ENCODE measurements around the gene ELK1.

ELK1 gene

GRCh38 chrX:47614618-47615017 is 35.7 kb downstream of the ELK1 start:
- no peak for DNase-seq (ENCODE audit: extremely low read depth, insufficient read length)
- TF ChIP-seq CTCF (IDR thresholded peaks at IDR 0.05; ENCODE audit: insufficient read depth, low read length, poor library complexity, severe bottlenecking): no peak
- Histone ChIP-seq H3K27me3 (replicated peaks; ENCODE audit: control insufficient read depth, insufficient read depth, low read length) (no peaks in the 10 kb centered on the region), H3K4me3 (replicated peaks; ENCODE audit: low read depth, low read length) (no peak overlapping the region), H3K36me3 (ENCODE audit: control insufficient read depth, insufficient read depth, low read length) (no peaks in the 10 kb centered on the region)

GRCh38 chrX:47613082-47613481 is 37.3 kb downstream of the ELK1 start:
- no peak overlapping the region for H3K4me3 ChIP-seq (replicated peaks; ENCODE audit: low read depth, low read length)
- no peak for TF ChIP-seq CTCF (IDR thresholded peaks at IDR 0.05; ENCODE audit: insufficient read depth, low read length, poor library complexity, severe bottlenecking)
- no peaks in the 10 kb centered on the region for H3K27me3 ChIP-seq (replicated peaks; ENCODE audit: control insufficient read depth, insufficient read depth, low read length)
- DNase-seq (ENCODE audit: extremely low read depth, insufficient read length): no peak
- no peaks in the 10 kb centered on the region for H3K36me3 ChIP-seq (ENCODE audit: control insufficient read depth, insufficient read depth, low read length)

GRCh38 chrX:47612418-47612817 is 37.9 kb downstream of the ELK1 start:
- no peak overlapping the region for H3K4me3 ChIP-seq (replicated peaks; ENCODE audit: low read depth, low read length)
- no peaks in the 10 kb centered on the region for H3K36me3 ChIP-seq (ENCODE audit: control insufficient read depth, insufficient read depth, low read length)
- no peak for DNase-seq (ENCODE audit: extremely low read depth, insufficient read length)
- H3K27me3 ChIP-seq (replicated peaks; ENCODE audit: control insufficient read depth, insufficient read depth, low read length): no peaks in the 10 kb centered on the region
- no peak for TF ChIP-seq CTCF (IDR thresholded peaks at IDR 0.05; ENCODE audit: insufficient read depth, low read length, poor library complexity, severe bottlenecking)

GRCh38 chrX:47611926-47612325 is 38.4 kb downstream of the ELK1 start:
- no peak for DNase-seq (ENCODE audit: extremely low read depth, insufficient read length)
- H3K36me3 ChIP-seq (ENCODE audit: control insufficient read depth, insufficient read depth, low read length): no peaks in the 10 kb centered on the region
- H3K4me3 ChIP-seq (replicated peaks; ENCODE audit: low read depth, low read length): no peak overlapping the region
- H3K27me3 ChIP-seq (replicated peaks; ENCODE audit: control insufficient read depth, insufficient read depth, low read length): no peaks in the 10 kb centered on the region
- TF ChIP-seq CTCF (IDR thresholded peaks at IDR 0.05; ENCODE audit: insufficient read depth, low read length, poor library complexity, severe bottlenecking): no peak

- Histone ChIP-seq H3K27me3 (replicated peaks; ENCODE audit: control insufficient read depth, insufficient read depth, low read length) (no peaks in the 10 kb centered on the region), H3K36me3 (ENCODE audit: control insufficient read depth, insufficient read depth, low read length) (no peaks in the 10 kb centered on the region), H3K4me3 (replicated peaks; ENCODE audit: low read depth, low read length) (no peak overlapping the region)
- TF ChIP-seq CTCF (IDR thresholded peaks at IDR 0.05; ENCODE audit: insufficient read depth, low read length, poor library complexity, severe bottlenecking): no peak
- no peak for DNase-seq (ENCODE audit: extremely low read depth, insufficient read length)
Observed at GRCh38 chrX:47611489-47611888, 38.9 kb downstream of the ELK1 start.

GRCh38 chrX:47610511-47610910 is 39.9 kb downstream of the ELK1 start:
- TF ChIP-seq CTCF (IDR thresholded peaks at IDR 0.05; ENCODE audit: insufficient read depth, low read length, poor library complexity, severe bottlenecking): no peak
- Histone ChIP-seq H3K27me3 (replicated peaks; ENCODE audit: control insufficient read depth, insufficient read depth, low read length) (no peaks in the 10 kb centered on the region), H3K4me3 (replicated peaks; ENCODE audit: low read depth, low read length) (no peak overlapping the region), H3K36me3 (ENCODE audit: control insufficient read depth, insufficient read depth, low read length) (no peaks in the 10 kb centered on the region)
- no peak for DNase-seq (ENCODE audit: extremely low read depth, insufficient read length)
